OCI-M1 (cell line): ENCODE data around the gene ABCA5.
A peak's percentile ranks its signal among the peaks of the same experiment; 100 is the strongest.

Source experiments
- DNase-seq: peaks from one replicate; lab custom pipeline; 2025; lab: John Stamatoyannopoulos, UW

The ABCA5 gene

GRCh38 chr17:69267219-69267618, 59.7 kb downstream of the ABCA5 start:
- DNase-seq = peak; percentile 34

GRCh38 chr17:69265873-69266272, 61.1 kb downstream of the ABCA5 start:
- DNase-seq = no peak

- peak; percentile 54 for DNase-seq
These were observed 72.7 kb downstream of the ABCA5 start for GRCh38 chr17:69254187-69254586.

GRCh38 chr17:69250641-69251040, 76.3 kb downstream of the ABCA5 start:
- DNase-seq = no peak

- DNase-seq = peak; percentile 79
These were observed 80.1 kb downstream of the ABCA5 start for GRCh38 chr17:69246726-69247375.

- no peak for DNase-seq
These were observed 80.7 kb downstream of the ABCA5 start for GRCh38 chr17:69246202-69246601.

GRCh38 chr17:69245617-69246016, 81.3 kb downstream of the ABCA5 start:
- peak; percentile 47 for DNase-seq

- DNase-seq = no peak
These were observed 87.0 kb downstream of the ABCA5 start for GRCh38 chr17:69239611-69240600.

GRCh38 chr17:69236946-69237345, 90.0 kb downstream of the ABCA5 start:
- DNase-seq = no peak

GRCh38 chr17:69236464-69236863, 90.5 kb downstream of the ABCA5 start:
- no peak for DNase-seq

GRCh38 chr17:69235338-69236058, 91.4 kb downstream of the ABCA5 start:
- peak; percentile 93 for DNase-seq

GRCh38 chr17:69232650-69233049, 94.3 kb downstream of the ABCA5 start:
- peak; percentile 33 for DNase-seq

- no peak for DNase-seq
These were observed 95.4 kb downstream of the ABCA5 start for GRCh38 chr17:69231521-69231920.

GRCh38 chr17:69230939-69231338, 96.0 kb downstream of the ABCA5 start:
- no peak for DNase-seq

- no peak for DNase-seq
These were observed 98.4 kb downstream of the ABCA5 start, which contains the start of gene ABCA10 for GRCh38 chr17:69228576-69228975. Gene ABCA10, minus strand, starts transcription at chr17:69228824. Its CDS starts 3,466 bp downstream, at chr17:69225358.

GRCh38 chr17:69228018-69228417, 98.9 kb downstream of the ABCA5 start:
- peak; percentile 62 for DNase-seq

- peak; percentile 82 for DNase-seq
These were observed 99.4 kb downstream of the ABCA5 start for GRCh38 chr17:69227541-69227940.

- no peak for DNase-seq
These were observed 103.1 kb downstream of the ABCA5 start for GRCh38 chr17:69223809-69224208.

GRCh38 chr17:69222707-69223258, 104.2 kb downstream of the ABCA5 start:
- DNase-seq = no peak

- DNase-seq = no peak
These were observed 106.8 kb downstream of the ABCA5 start for GRCh38 chr17:69220098-69220497.

- DNase-seq = no peak
These were observed 107.9 kb downstream of the ABCA5 start for GRCh38 chr17:69218986-69219385.
